HFFc6 (cell line): ENCODE data around the gene SLCO3A1. TPM values are rescaled to one million over a fixed set of nuclear protein-coding genes. Genes with fewer than 3 reads are reported as not detected.

Experiments
- DNase-seq: peaks from one replicate; pipeline ENCODE4 v3.0.0-alpha.2; 2018
- H3K27ac Mint-ChIP-seq: 2 replicates; pipeline ENCODE4 v1.8.0; 2020; ENCODE audit warnings: mild to moderate bottlenecking, mixed read lengths
- H3K27me3 Mint-ChIP-seq: 2 replicates; pipeline ENCODE4 v1.8.0; 2021; ENCODE audit warnings: mild to moderate bottlenecking, moderate library complexity, mixed read lengths; ENCODE audit not compliant: insufficient read depth
- H3K36me3 Mint-ChIP-seq: 2 replicates; pipeline ENCODE4 v1.8.0; 2021; ENCODE audit warnings: low read depth, mixed read lengths
- H3K4me1 Mint-ChIP-seq: 2 replicates; pipeline ENCODE4 v1.8.0; 2020; ENCODE audit warnings: low read depth, mixed read lengths
- H3K4me3 Mint-ChIP-seq: 2 replicates; pipeline ENCODE4 v1.8.0; 2020; ENCODE audit warnings: mild to moderate bottlenecking, moderate library complexity, mixed read lengths
- H3K9me3 Mint-ChIP-seq: 2 replicates; pipeline ENCODE4 v1.8.0; 2020; ENCODE audit warnings: mild to moderate bottlenecking, mixed read lengths
- total RNA-seq, 6 experiments: library from RNA; stranded (reverse); fragmentation: NEBNext Ultra II Directional; extraction: Animal tissue kit (Norgen Biotek cat#: 25700); gene quantifications; 2 replicates in 1 of 6; 3 replicates in 5 of 6; pipeline ENCODE4 v1.2.3, GENCODE V29; 2021
- TF ChIP-seq, protein P1 (sequence below): fragments of 200-600 bp; sonication (generic); IDR thresholded peaks from 2 replicates; pipeline ENCODE4 v1.5.0; 2021; ENCODE audit warnings: antibody characterized with exemption, mild to moderate bottlenecking

Gene SLCO3A1
- total RNA-seq, 6 experiments from 2014 or later: 5.7 to 19.4 (median 14.4) TPM

GRCh38 chr15:91936182-91936775, 82.8 kb downstream of the SLCO3A1 start:
- no peaks in the 10 kb centered on the region for H3K36me3 Mint-ChIP-seq
- no peak overlapping the region for H3K4me3 Mint-ChIP-seq
- TF ChIP-seq, protein P1, sequence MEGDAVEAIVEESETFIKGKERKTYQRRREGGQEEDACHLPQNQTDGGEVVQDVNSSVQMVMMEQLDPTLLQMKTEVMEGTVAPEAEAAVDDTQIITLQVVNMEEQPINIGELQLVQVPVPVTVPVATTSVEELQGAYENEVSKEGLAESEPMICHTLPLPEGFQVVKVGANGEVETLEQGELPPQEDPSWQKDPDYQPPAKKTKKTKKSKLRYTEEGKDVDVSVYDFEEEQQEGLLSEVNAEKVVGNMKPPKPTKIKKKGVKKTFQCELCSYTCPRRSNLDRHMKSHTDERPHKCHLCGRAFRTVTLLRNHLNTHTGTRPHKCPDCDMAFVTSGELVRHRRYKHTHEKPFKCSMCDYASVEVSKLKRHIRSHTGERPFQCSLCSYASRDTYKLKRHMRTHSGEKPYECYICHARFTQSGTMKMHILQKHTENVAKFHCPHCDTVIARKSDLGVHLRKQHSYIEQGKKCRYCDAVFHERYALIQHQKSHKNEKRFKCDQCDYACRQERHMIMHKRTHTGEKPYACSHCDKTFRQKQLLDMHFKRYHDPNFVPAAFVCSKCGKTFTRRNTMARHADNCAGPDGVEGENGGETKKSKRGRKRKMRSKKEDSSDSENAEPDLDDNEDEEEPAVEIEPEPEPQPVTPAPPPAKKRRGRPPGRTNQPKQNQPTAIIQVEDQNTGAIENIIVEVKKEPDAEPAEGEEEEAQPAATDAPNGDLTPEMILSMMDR: no peak
- H3K27ac Mint-ChIP-seq: no peak overlapping the region
- no peak for DNase-seq
- no peaks in the 10 kb centered on the region; the same call in 1 of the 2 replicates for H3K9me3 Mint-ChIP-seq
- peaks cover 21% of the 10 kb centered on the region; the same call in 1 of the 2 replicates for H3K4me1 Mint-ChIP-seq
- H3K27me3 Mint-ChIP-seq: no peaks in the 10 kb centered on the region; the same call in 1 of the 2 replicates

- H3K4me1 Mint-ChIP-seq: peaks cover 21% of the 10 kb centered on the region; the same call in 1 of the 2 replicates
- DNase-seq: no peak
- H3K4me3 Mint-ChIP-seq: no peak overlapping the region
- H3K36me3 Mint-ChIP-seq: no peaks in the 10 kb centered on the region
- no peaks in the 10 kb centered on the region; the same call in 1 of the 2 replicates for H3K9me3 Mint-ChIP-seq
- H3K27me3 Mint-ChIP-seq: no peaks in the 10 kb centered on the region; the same call in 1 of the 2 replicates
- no peak overlapping the region for H3K27ac Mint-ChIP-seq
- TF ChIP-seq, protein P1: no peak
Observed at GRCh38 chr15:91936927-91937326, 83.4 kb downstream of the SLCO3A1 start.

GRCh38 chr15:91938136-91938535, 84.6 kb downstream of the SLCO3A1 start:
- no peak overlapping the region for H3K4me3 Mint-ChIP-seq
- no peak for DNase-seq
- no peaks in the 10 kb centered on the region; the same call in 1 of the 2 replicates for H3K9me3 Mint-ChIP-seq
- no peaks in the 10 kb centered on the region for H3K36me3 Mint-ChIP-seq
- TF ChIP-seq, protein P1: no peak
- H3K4me1 Mint-ChIP-seq: peaks cover 33% of the 10 kb centered on the region
- H3K27ac Mint-ChIP-seq: no peak overlapping the region
- H3K27me3 Mint-ChIP-seq: no peaks in the 10 kb centered on the region; the same call in 1 of the 2 replicates

DNA sequence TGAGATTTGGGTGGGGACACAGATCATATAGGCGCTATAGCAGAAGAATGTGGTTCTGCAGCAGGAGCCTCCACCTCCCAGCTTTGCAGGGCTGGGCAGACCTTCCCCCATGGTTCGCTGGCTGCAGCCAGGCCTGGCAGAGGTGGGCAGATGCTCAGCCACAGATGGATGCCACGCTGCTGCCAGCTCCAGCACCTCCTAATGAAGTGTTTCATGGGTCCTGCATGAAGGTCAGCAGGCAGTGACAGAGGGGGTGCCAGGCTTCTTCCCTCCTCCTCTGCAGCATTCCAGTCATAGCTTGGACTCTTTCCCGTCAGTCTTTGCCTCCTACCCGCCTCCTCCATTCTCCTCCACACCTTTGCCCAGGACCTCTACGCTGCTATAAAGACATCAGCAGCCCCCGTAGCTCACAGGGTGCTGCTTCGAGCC, 85.9 kb downstream of the SLCO3A1 start:
- no peak overlapping the region for H3K4me3 Mint-ChIP-seq
- no peaks in the 10 kb centered on the region; the same call in 1 of the 2 replicates for H3K27me3 Mint-ChIP-seq
- peaks cover 45% of the 10 kb centered on the region for H3K4me1 Mint-ChIP-seq
- no peak for DNase-seq
- H3K36me3 Mint-ChIP-seq: no peaks in the 10 kb centered on the region
- TF ChIP-seq, protein P1: no peak
- H3K27ac Mint-ChIP-seq: no peak overlapping the region
- no peaks in the 10 kb centered on the region; the same call in 1 of the 2 replicates for H3K9me3 Mint-ChIP-seq

DNA sequence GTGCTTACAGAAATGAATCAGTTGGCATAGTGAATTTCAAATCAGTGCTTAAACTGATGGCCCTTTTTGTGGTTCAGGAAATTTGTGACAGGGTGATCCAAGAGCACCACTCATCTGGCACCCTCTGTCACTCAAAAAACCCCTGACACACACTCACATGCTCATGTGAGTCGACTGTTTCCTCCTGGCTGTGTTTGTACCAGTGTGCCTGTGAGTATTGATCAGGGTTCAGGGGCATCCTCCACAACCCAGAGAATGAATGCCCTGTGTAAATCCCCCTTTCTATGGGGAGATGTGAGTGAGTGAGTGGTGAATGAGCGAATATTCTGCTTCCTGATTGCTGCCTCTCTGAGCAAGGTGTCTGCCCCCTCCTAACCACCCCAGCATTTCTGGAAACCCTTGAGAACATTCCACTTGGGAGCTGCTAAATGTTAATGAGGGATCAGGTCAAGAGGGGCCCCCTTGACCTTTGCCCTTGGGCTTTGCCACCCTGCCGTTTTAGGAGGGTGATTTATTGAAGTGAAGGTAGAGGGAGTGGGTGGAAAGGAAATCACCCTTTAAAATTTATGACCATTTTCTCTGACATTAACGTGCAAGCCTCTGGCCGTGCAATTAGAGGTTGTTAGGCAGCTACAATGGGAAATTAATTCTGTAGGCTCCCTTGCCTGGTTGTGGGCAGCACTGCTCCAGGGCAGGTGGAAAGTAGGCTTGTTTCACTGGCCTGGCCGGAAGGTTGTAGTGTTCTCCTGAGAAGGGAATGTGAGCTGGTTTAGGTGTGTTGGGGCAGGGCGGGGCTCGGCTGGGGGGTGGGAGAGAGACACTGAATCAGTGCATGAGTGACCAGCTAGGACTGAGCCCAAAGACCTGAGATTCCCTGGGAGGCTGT, 87.2 kb downstream of the SLCO3A1 start:
- Mint-ChIP-seq H3K36me3 (no peaks in the 10 kb centered on the region), H3K4me3 (no peak overlapping the region), H3K9me3 (no peaks in the 10 kb centered on the region; the same call in 1 of the 2 replicates), H3K4me1 (peaks cover 45% of the 10 kb centered on the region), H3K27ac (no peak overlapping the region), H3K27me3 (no peaks in the 10 kb centered on the region; the same call in 1 of the 2 replicates)
- DNase-seq: no peak
- TF ChIP-seq, protein P1: no peak
